Measurements from ENCODE around the gene CXADR.
"Not testable (repeated sequence)": the region's sequence is repeated elsewhere in the genome, so short reads cannot be mapped to it uniquely, and the experiment has no call there.

DNA sequence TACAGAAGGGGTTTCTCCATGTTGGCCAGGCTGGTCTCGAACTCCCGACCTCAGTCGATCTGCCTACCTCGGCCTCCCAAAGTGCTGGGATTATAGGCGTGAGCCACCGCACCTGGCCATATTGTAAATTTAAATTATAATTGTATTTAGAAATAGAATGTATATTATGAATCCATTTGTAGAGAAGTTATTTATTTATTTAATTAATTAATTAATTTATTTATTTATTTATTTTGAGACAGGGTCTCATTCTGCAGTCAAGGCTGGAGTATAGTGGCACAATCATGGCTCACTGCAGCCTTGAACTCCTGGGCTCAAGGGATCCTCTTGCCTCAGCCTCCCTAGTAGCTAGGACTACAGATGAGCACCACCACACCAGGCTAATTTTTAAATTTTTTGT is 34.7 kb upstream of the CXADR start:
- not testable (repeated sequence) for TF ChIP-seq POLR2A, POLR2AphosphoS5 (IDR thresholded peaks at IDR 0.05)
- TF ChIP-seq, protein P1, sequence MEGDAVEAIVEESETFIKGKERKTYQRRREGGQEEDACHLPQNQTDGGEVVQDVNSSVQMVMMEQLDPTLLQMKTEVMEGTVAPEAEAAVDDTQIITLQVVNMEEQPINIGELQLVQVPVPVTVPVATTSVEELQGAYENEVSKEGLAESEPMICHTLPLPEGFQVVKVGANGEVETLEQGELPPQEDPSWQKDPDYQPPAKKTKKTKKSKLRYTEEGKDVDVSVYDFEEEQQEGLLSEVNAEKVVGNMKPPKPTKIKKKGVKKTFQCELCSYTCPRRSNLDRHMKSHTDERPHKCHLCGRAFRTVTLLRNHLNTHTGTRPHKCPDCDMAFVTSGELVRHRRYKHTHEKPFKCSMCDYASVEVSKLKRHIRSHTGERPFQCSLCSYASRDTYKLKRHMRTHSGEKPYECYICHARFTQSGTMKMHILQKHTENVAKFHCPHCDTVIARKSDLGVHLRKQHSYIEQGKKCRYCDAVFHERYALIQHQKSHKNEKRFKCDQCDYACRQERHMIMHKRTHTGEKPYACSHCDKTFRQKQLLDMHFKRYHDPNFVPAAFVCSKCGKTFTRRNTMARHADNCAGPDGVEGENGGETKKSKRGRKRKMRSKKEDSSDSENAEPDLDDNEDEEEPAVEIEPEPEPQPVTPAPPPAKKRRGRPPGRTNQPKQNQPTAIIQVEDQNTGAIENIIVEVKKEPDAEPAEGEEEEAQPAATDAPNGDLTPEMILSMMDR (IDR thresholded peaks at IDR 0.05), result not testable (repeated sequence)
